WTC11 (cell line): ENCODE data around the gene GPATCH1. TPM values are rescaled to one million over a fixed set of nuclear protein-coding genes. Genes with fewer than 3 reads are reported as not detected.

Experiments used
- CREB1 ChIP-seq: sonication (generic); formaldehyde crosslinking; IDR thresholded peaks from 2 replicates; pipeline ENCODE4 v1.8.0; 2023; ENCODE audit warnings: mild to moderate bottlenecking, missing genetic modification reagents
- ETV6 ChIP-seq: sonication (generic); formaldehyde crosslinking; IDR thresholded peaks from 2 replicates; pipeline ENCODE4 v1.8.1; 2022; ENCODE audit warnings: mild to moderate bottlenecking, missing genetic modification reagents
- HMGA2 ChIP-seq: fragments of 250-450 bp; sonication (Bioruptor Pico); IDR thresholded peaks from 2 replicates; pipeline ENCODE4 v1.4.0; 2021; ENCODE audit warnings: mild to moderate bottlenecking, moderate library complexity
- JAZF1 ChIP-seq: fragments of 250-450 bp; sonication (Bioruptor Pico); IDR thresholded peaks from 2 replicates; pipeline ENCODE4 v1.9.0; 2021; ENCODE audit warnings: moderate library complexity, mild to moderate bottlenecking, inconsistent platforms
- JUN ChIP-seq: sonication (generic); formaldehyde crosslinking; IDR thresholded peaks from 2 replicates; pipeline ENCODE4 v1.8.0; 2023; ENCODE audit warnings: mild to moderate bottlenecking, missing genetic modification reagents
- MYBL2 ChIP-seq: sonication (generic); formaldehyde crosslinking; IDR thresholded peaks from 2 replicates; pipeline ENCODE4 v1.8.1; 2023; ENCODE audit warnings: mild to moderate bottlenecking, moderate library complexity, missing genetic modification reagents
- NFYB ChIP-seq: sonication (generic); formaldehyde crosslinking; conservative IDR thresholded peaks from 2 replicates; pipeline ENCODE4 v1.8.0; 2022; ENCODE audit warnings: low read depth, missing genetic modification reagents
- NR1H2 ChIP-seq: sonication (generic); formaldehyde crosslinking; IDR thresholded peaks from 2 replicates; pipeline ENCODE4 v1.9.0; 2021; ENCODE audit warnings: mild to moderate bottlenecking, moderate library complexity, missing genetic modification reagents
- TEAD1 ChIP-seq: sonication (generic); formaldehyde crosslinking; IDR thresholded peaks from 2 replicates; pipeline ENCODE4 v1.8.0; 2022; ENCODE audit warnings: mild to moderate bottlenecking, missing genetic modification reagents
- ZBTB21 ChIP-seq: sonication (generic); formaldehyde crosslinking; IDR thresholded peaks from 2 replicates; pipeline ENCODE4 v1.8.1; 2023; ENCODE audit warnings: mild to moderate bottlenecking, missing genetic modification reagents, borderline replicate concordance
- ZNF121 ChIP-seq: sonication (generic); formaldehyde crosslinking; IDR thresholded peaks from 2 replicates; pipeline ENCODE4 v1.8.0; 2023; ENCODE audit warnings: missing genetic modification reagents
- ZNF416 ChIP-seq: fragments of 250-450 bp; sonication (Bioruptor Pico); IDR thresholded peaks from 2 replicates; pipeline ENCODE4 v1.9.0; 2021; ENCODE audit warnings: mild to moderate bottlenecking, inconsistent platforms
- total RNA-seq: library from RNA; stranded (reverse); gene quantifications from 3 replicates; pipeline ENCODE4 v1.2.3, GENCODE V29; 2021
- TF ChIP-seq, protein P1 (sequence below): fragments of 250-450 bp; sonication (Bioruptor Pico); IDR thresholded peaks from 2 replicates; pipeline ENCODE4 v1.9.0; 2021; ENCODE audit warnings: mild to moderate bottlenecking, borderline replicate concordance
- TF ChIP-seq, protein P2 (sequence below): sonication (generic); formaldehyde crosslinking; IDR thresholded peaks from 2 replicates; pipeline ENCODE4 v1.8.1; 2023; ENCODE audit warnings: mild to moderate bottlenecking, missing genetic modification reagents
- TF ChIP-seq, protein P3 (sequence below): sonication (generic); formaldehyde crosslinking; IDR thresholded peaks from 2 replicates; pipeline ENCODE4 v1.8.1; 2023; ENCODE audit warnings: mild to moderate bottlenecking, moderate library complexity, missing genetic modification reagents
- TF ChIP-seq, protein P4 (sequence below): sonication (generic); formaldehyde crosslinking; IDR thresholded peaks from 2 replicates; pipeline ENCODE4 v1.8.1; 2022; ENCODE audit warnings: low read depth, mild to moderate bottlenecking, moderate library complexity, missing genetic modification reagents, borderline replicate concordance
- TF ChIP-seq, protein P5 (sequence below): sonication (generic); formaldehyde crosslinking; IDR thresholded peaks from 2 replicates; pipeline ENCODE4 v1.8.0; 2022; ENCODE audit warnings: mild to moderate bottlenecking, missing genetic modification reagents
- TF ChIP-seq, protein P6 (sequence below): sonication (generic); formaldehyde crosslinking; IDR thresholded peaks from 2 replicates; pipeline ENCODE4 v1.8.1; 2023; ENCODE audit warnings: mild to moderate bottlenecking, missing genetic modification reagents, moderate library complexity
- TF ChIP-seq, protein P7 (sequence below): fragments of 250-450 bp; sonication (Bioruptor Pico); IDR thresholded peaks from 2 replicates; pipeline ENCODE4 v1.8.0; 2021; ENCODE audit warnings: mild to moderate bottlenecking
- TF ChIP-seq, protein P8 (sequence below): sonication (generic); formaldehyde crosslinking; conservative IDR thresholded peaks from 2 replicates; pipeline ENCODE4 v1.8.1; 2022; ENCODE audit warnings: mild to moderate bottlenecking, missing genetic modification reagents
- TF ChIP-seq, protein P9 (sequence below): sonication (generic); formaldehyde crosslinking; IDR thresholded peaks from 2 replicates; pipeline ENCODE4 v1.8.0; 2022; ENCODE audit warnings: mild to moderate bottlenecking, missing genetic modification reagents
- TF ChIP-seq, protein P10 (sequence below): fragments of 250-450 bp; sonication (Bioruptor Pico); IDR thresholded peaks from 2 replicates; pipeline ENCODE4 v1.9.0; 2021; ENCODE audit warnings: mild to moderate bottlenecking
- TF ChIP-seq, protein P11 (sequence below): sonication (generic); formaldehyde crosslinking; IDR thresholded peaks from 2 replicates; pipeline ENCODE4 v1.8.1; 2022; ENCODE audit warnings: mild to moderate bottlenecking, moderate library complexity, missing genetic modification reagents

Gene GPATCH1
- total RNA-seq, 1 experiment from 2014 or later = 10.7 TPM

DNA sequence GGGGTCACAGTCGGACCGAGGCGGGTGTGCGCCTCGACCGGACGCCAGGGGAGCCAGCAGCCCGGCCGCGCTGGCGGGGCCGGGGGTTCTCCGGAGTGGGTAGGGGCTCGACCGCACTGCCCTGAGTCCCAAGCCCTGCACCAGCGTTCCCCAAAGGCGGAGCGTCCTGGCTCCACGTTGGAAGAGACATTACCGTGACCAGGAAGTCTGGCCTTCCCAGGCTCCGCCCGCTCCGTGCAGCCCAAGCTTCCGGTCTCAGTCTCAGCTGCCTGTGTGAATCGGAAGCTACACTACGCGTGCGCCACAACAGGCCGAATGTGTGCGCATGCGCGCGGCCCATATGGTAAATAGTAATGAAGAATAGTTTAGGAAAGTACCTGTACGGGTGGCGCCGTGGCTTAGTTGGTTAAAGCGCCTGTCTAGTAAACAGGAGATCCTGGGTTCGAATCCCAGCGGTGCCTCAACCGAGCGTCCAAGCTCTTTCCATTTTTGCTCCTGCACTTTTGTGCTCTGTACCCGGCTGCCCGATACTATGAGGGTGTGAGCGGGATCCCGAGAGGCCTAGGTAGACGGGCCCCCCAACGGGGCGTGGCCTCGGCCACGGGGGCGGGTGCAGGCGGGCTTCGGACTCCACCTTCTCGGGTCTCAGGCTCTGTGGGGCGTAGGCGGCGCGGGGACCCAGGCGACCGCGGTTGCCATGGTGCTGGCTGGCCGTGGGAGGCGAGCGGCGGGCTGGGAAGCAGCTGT, 95.9 kb downstream of the GPATCH1 start (continued):
- TF ChIP-seq, protein P1, sequence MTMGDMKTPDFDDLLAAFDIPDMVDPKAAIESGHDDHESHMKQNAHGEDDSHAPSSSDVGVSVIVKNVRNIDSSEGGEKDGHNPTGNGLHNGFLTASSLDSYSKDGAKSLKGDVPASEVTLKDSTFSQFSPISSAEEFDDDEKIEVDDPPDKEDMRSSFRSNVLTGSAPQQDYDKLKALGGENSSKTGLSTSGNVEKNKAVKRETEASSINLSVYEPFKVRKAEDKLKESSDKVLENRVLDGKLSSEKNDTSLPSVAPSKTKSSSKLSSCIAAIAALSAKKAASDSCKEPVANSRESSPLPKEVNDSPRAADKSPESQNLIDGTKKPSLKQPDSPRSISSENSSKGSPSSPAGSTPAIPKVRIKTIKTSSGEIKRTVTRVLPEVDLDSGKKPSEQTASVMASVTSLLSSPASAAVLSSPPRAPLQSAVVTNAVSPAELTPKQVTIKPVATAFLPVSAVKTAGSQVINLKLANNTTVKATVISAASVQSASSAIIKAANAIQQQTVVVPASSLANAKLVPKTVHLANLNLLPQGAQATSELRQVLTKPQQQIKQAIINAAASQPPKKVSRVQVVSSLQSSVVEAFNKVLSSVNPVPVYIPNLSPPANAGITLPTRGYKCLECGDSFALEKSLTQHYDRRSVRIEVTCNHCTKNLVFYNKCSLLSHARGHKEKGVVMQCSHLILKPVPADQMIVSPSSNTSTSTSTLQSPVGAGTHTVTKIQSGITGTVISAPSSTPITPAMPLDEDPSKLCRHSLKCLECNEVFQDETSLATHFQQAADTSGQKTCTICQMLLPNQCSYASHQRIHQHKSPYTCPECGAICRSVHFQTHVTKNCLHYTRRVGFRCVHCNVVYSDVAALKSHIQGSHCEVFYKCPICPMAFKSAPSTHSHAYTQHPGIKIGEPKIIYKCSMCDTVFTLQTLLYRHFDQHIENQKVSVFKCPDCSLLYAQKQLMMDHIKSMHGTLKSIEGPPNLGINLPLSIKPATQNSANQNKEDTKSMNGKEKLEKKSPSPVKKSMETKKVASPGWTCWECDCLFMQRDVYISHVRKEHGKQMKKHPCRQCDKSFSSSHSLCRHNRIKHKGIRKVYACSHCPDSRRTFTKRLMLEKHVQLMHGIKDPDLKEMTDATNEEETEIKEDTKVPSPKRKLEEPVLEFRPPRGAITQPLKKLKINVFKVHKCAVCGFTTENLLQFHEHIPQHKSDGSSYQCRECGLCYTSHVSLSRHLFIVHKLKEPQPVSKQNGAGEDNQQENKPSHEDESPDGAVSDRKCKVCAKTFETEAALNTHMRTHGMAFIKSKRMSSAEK (CRISPR knock-in tag) = no peak
- TF ChIP-seq, protein P2, sequence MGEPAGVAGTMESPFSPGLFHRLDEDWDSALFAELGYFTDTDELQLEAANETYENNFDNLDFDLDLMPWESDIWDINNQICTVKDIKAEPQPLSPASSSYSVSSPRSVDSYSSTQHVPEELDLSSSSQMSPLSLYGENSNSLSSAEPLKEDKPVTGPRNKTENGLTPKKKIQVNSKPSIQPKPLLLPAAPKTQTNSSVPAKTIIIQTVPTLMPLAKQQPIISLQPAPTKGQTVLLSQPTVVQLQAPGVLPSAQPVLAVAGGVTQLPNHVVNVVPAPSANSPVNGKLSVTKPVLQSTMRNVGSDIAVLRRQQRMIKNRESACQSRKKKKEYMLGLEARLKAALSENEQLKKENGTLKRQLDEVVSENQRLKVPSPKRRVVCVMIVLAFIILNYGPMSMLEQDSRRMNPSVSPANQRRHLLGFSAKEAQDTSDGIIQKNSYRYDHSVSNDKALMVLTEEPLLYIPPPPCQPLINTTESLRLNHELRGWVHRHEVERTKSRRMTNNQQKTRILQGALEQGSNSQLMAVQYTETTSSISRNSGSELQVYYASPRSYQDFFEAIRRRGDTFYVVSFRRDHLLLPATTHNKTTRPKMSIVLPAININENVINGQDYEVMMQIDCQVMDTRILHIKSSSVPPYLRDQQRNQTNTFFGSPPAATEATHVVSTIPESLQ (CRISPR knock-in tag) = no peak
- no peak for TF ChIP-seq CREB1 (CRISPR knock-in tag)
- TF ChIP-seq NR1H2 (CRISPR knock-in tag) = no peak
- TF ChIP-seq, protein P3, sequence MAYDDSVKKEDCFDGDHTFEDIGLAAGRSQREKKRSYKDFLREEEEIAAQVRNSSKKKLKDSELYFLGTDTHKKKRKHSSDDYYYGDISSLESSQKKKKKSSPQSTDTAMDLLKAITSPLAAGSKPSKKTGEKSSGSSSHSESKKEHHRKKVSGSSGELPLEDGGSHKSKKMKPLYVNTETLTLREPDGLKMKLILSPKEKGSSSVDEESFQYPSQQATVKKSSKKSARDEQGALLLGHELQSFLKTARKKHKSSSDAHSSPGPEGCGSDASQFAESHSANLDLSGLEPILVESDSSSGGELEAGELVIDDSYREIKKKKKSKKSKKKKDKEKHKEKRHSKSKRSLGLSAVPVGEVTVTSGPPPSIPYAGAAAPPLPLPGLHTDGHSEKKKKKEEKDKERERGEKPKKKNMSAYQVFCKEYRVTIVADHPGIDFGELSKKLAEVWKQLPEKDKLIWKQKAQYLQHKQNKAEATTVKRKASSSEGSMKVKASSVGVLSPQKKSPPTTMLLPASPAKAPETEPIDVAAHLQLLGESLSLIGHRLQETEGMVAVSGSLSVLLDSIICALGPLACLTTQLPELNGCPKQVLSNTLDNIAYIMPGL (CRISPR knock-in tag) = peak; percentile 85
- TF ChIP-seq JAZF1 = no peak
- TF ChIP-seq, protein P4, sequence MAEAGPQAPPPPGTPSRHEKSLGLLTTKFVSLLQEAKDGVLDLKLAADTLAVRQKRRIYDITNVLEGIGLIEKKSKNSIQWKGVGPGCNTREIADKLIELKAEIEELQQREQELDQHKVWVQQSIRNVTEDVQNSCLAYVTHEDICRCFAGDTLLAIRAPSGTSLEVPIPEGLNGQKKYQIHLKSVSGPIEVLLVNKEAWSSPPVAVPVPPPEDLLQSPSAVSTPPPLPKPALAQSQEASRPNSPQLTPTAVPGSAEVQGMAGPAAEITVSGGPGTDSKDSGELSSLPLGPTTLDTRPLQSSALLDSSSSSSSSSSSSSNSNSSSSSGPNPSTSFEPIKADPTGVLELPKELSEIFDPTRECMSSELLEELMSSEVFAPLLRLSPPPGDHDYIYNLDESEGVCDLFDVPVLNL = peak; percentile 46; the same call in 1 of the 2 replicates
- TF ChIP-seq TEAD1 (CRISPR knock-in tag) = peak; percentile 8; the same call in 1 of the 2 replicates
- TF ChIP-seq, protein P5, sequence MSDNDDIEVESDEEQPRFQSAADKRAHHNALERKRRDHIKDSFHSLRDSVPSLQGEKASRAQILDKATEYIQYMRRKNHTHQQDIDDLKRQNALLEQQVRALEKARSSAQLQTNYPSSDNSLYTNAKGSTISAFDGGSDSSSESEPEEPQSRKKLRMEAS = no peak
- no peak for TF ChIP-seq HMGA2 (CRISPR knock-in tag)
- TF ChIP-seq, protein P6, sequence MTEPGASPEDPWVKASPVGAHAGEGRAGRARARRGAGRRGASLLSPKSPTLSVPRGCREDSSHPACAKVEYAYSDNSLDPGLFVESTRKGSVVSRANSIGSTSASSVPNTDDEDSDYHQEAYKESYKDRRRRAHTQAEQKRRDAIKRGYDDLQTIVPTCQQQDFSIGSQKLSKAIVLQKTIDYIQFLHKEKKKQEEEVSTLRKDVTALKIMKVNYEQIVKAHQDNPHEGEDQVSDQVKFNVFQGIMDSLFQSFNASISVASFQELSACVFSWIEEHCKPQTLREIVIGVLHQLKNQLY (CRISPR knock-in tag) = no peak
- no peak for TF ChIP-seq ZNF416 (CRISPR knock-in tag)
- TF ChIP-seq, protein P7, sequence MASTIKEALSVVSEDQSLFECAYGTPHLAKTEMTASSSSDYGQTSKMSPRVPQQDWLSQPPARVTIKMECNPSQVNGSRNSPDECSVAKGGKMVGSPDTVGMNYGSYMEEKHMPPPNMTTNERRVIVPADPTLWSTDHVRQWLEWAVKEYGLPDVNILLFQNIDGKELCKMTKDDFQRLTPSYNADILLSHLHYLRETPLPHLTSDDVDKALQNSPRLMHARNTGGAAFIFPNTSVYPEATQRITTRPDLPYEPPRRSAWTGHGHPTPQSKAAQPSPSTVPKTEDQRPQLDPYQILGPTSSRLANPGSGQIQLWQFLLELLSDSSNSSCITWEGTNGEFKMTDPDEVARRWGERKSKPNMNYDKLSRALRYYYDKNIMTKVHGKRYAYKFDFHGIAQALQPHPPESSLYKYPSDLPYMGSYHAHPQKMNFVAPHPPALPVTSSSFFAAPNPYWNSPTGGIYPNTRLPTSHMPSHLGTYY (CRISPR knock-in tag) = no peak
- TF ChIP-seq JUN (CRISPR knock-in tag) = no peak
- TF ChIP-seq, protein P8, sequence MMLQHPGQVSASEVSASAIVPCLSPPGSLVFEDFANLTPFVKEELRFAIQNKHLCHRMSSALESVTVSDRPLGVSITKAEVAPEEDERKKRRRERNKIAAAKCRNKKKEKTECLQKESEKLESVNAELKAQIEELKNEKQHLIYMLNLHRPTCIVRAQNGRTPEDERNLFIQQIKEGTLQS (CRISPR knock-in tag) = no peak
- TF ChIP-seq, protein P9, sequence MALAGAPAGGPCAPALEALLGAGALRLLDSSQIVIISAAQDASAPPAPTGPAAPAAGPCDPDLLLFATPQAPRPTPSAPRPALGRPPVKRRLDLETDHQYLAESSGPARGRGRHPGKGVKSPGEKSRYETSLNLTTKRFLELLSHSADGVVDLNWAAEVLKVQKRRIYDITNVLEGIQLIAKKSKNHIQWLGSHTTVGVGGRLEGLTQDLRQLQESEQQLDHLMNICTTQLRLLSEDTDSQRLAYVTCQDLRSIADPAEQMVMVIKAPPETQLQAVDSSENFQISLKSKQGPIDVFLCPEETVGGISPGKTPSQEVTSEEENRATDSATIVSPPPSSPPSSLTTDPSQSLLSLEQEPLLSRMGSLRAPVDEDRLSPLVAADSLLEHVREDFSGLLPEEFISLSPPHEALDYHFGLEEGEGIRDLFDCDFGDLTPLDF (CRISPR knock-in tag) = no peak
- TF ChIP-seq MYBL2 (CRISPR knock-in tag) = no peak
- TF ChIP-seq, protein P10, sequence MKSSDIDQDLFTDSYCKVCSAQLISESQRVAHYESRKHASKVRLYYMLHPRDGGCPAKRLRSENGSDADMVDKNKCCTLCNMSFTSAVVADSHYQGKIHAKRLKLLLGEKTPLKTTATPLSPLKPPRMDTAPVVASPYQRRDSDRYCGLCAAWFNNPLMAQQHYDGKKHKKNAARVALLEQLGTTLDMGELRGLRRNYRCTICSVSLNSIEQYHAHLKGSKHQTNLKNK = no peak
- no peak for TF ChIP-seq ETV6 (CRISPR knock-in tag)
- TF ChIP-seq ZNF121 (CRISPR knock-in tag) = no peak
- no peak; the same call in 1 of the 2 replicates for TF ChIP-seq NFYB (CRISPR knock-in tag)
- TF ChIP-seq ZBTB21 (CRISPR knock-in tag) = peak; percentile 50; the same call in 1 of the 2 replicates
- TF ChIP-seq, protein P11, sequence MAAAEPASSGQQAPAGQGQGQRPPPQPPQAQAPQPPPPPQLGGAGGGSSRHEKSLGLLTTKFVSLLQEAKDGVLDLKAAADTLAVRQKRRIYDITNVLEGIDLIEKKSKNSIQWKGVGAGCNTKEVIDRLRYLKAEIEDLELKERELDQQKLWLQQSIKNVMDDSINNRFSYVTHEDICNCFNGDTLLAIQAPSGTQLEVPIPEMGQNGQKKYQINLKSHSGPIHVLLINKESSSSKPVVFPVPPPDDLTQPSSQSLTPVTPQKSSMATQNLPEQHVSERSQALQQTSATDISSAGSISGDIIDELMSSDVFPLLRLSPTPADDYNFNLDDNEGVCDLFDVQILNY (CRISPR knock-in tag) = peak; percentile 56; the same call in 1 of the 2 replicates
